ENCODE data around the gene POLR2F. TPM values are rescaled to one million over a fixed set of nuclear protein-coding genes. Genes with fewer than 3 reads are reported as not detected.

Gene POLR2F
- total RNA-seq, 2 experiments from 2014 or later = 20.2 to 21.1 TPM

GRCh38 chr22:37931893-37932389 lies 21.6 kb upstream of the POLR2F start:
- no peak overlapping the region for H3K4me3 ChIP-seq (ENCODE audit: low read length)
- peaks cover 32% of the 10 kb centered on the region for H3K36me3 Mint-ChIP-seq (ENCODE audit: low read depth)
- no peaks in the 10 kb centered on the region for H3K27me3 ChIP-seq (ENCODE audit: control insufficient read depth in 1 of 2, insufficient read depth in 2 of 2, low read length in 2 of 2)
- POLR2A ChIA-PET = no interaction called here
- no peak overlapping the region for H3K4me3 Mint-ChIP-seq
- intact Hi-C loops (cut with DNase I, micrococcal nuclease) = loop anchor here in 1 of 2 experiments (5.0 kb wide), 1 partner anchor 45 kb away; no protein-coding TSS in a partner anchor
- H3K4me1 ChIP-seq (ENCODE audit: insufficient read depth, low read length) = peaks cover 9% of the 10 kb centered on the region
- H3K36me3 ChIP-seq (ENCODE audit: insufficient read depth, low read length) = peaks cover 36% of the 10 kb centered on the region
- CTCF ChIA-PET = interaction anchor here (0.6 to 2.2 kb wide), 2 partner anchors 26 to 32 kb away, joined by 3 to 7 read pairs; partner anchors contain the start of gene MICALL1
- DNase-seq (no peak), ATAC-seq (ENCODE audit: poor library complexity) (no peak)
- no peak overlapping the region for H3K27ac Mint-ChIP-seq
- no peaks in the 10 kb centered on the region for H3K9me3 ChIP-seq (ENCODE audit: control insufficient read depth in 1 of 2, insufficient read depth in 1 of 2, low read length in 2 of 2)
- TF ChIP-seq, protein P1, sequence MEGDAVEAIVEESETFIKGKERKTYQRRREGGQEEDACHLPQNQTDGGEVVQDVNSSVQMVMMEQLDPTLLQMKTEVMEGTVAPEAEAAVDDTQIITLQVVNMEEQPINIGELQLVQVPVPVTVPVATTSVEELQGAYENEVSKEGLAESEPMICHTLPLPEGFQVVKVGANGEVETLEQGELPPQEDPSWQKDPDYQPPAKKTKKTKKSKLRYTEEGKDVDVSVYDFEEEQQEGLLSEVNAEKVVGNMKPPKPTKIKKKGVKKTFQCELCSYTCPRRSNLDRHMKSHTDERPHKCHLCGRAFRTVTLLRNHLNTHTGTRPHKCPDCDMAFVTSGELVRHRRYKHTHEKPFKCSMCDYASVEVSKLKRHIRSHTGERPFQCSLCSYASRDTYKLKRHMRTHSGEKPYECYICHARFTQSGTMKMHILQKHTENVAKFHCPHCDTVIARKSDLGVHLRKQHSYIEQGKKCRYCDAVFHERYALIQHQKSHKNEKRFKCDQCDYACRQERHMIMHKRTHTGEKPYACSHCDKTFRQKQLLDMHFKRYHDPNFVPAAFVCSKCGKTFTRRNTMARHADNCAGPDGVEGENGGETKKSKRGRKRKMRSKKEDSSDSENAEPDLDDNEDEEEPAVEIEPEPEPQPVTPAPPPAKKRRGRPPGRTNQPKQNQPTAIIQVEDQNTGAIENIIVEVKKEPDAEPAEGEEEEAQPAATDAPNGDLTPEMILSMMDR (IDR thresholded peaks at IDR 0.05) = no peak
- H3K4me1 Mint-ChIP-seq (ENCODE audit: low read depth) = peaks cover 11% of the 10 kb centered on the region
- no peak overlapping the region for H3K27ac ChIP-seq (ENCODE audit: low read depth in 1 of 2, low read length in 2 of 2)
- no peaks in the 10 kb centered on the region for H3K27me3 Mint-ChIP-seq
- no peaks in the 10 kb centered on the region for H3K9me3 Mint-ChIP-seq

- ChIA-PET CTCF (interaction anchor here (0.6 to 1.0 kb wide), 2 partner anchors 26 to 32 kb away, joined by 3 to 4 read pairs; partner anchors contain the start of gene MICALL1), POLR2A (interaction anchor here (1.2 kb wide), 1 partner anchor 21 kb away, joined by 4 read pairs; the partner anchor contains the start of genes C22orf23 and POLR2F)
- Mint-ChIP-seq H3K27me3 (no peaks in the 10 kb centered on the region), H3K9me3 (no peaks in the 10 kb centered on the region), H3K27ac (no peak overlapping the region), H3K4me1 (ENCODE audit: low read depth) (peaks cover 11% of the 10 kb centered on the region), H3K4me3 (no peak overlapping the region), H3K36me3 (ENCODE audit: low read depth) (peaks cover 33% of the 10 kb centered on the region)
- Histone ChIP-seq H3K9me3 (ENCODE audit: control insufficient read depth in 1 of 2, insufficient read depth in 1 of 2, low read length in 2 of 2) (no peaks in the 10 kb centered on the region), H3K4me1 (ENCODE audit: insufficient read depth, low read length) (peaks cover 9% of the 10 kb centered on the region), H3K36me3 (ENCODE audit: insufficient read depth, low read length) (peaks cover 35% of the 10 kb centered on the region), H3K4me3 (ENCODE audit: low read length) (no peak overlapping the region), H3K27me3 (ENCODE audit: control insufficient read depth in 1 of 2, insufficient read depth in 2 of 2, low read length in 2 of 2) (no peaks in the 10 kb centered on the region), H3K27ac (ENCODE audit: low read depth in 1 of 2, low read length in 2 of 2) (no peak overlapping the region)
- TF ChIP-seq, protein P1 (IDR thresholded peaks at IDR 0.05) = no peak
- ATAC-seq (ENCODE audit: poor library complexity) (no peak), DNase-seq (no peak)
- intact Hi-C loops (cut with DNase I, micrococcal nuclease) = loop anchor here in 1 of 2 experiments (5.0 kb wide), 1 partner anchor 45 kb away; no protein-coding TSS in a partner anchor
These were observed 21.1 kb upstream of the POLR2F start for GRCh38 chr22:37932401-37932800.

GRCh38 chr22:37932821-37933578 lies 20.5 kb upstream of the POLR2F start:
- peaks cover 33% of the 10 kb centered on the region for H3K36me3 Mint-ChIP-seq (ENCODE audit: low read depth)
- POLR2A ChIA-PET = interaction anchor here (1.2 kb wide), 1 partner anchor 20 kb away, joined by 4 read pairs; the partner anchor contains the start of genes C22orf23 and POLR2F
- CTCF ChIA-PET = interaction anchor here (0.6 to 1.2 kb wide), 4 partner anchors 22 to 78 kb away, joined by 3 to 4 read pairs (median 3); partner anchors contain the start of gene MICALL1
- Histone ChIP-seq H3K4me1 (ENCODE audit: insufficient read depth, low read length) (peaks cover 9% of the 10 kb centered on the region), H3K4me3 (ENCODE audit: low read length) (no peak overlapping the region), H3K36me3 (ENCODE audit: insufficient read depth, low read length) (peaks cover 37% of the 10 kb centered on the region), H3K9me3 (ENCODE audit: control insufficient read depth in 1 of 2, insufficient read depth in 1 of 2, low read length in 2 of 2) (no peaks in the 10 kb centered on the region), H3K27me3 (ENCODE audit: control insufficient read depth in 1 of 2, insufficient read depth in 2 of 2, low read length in 2 of 2) (no peaks in the 10 kb centered on the region), H3K27ac (ENCODE audit: low read depth in 1 of 2, low read length in 2 of 2) (no peak overlapping the region)
- no peaks in the 10 kb centered on the region for H3K27me3 Mint-ChIP-seq
- ATAC-seq (ENCODE audit: poor library complexity) (no peak), DNase-seq (no peak)
- no peak overlapping the region for H3K27ac Mint-ChIP-seq
- H3K4me1 Mint-ChIP-seq (ENCODE audit: low read depth) = peaks cover 11% of the 10 kb centered on the region
- H3K4me3 Mint-ChIP-seq = no peak overlapping the region
- intact Hi-C loops (cut with DNase I, micrococcal nuclease) = loop anchor here in 1 of 2 experiments (5.0 kb wide), 1 partner anchor 46 kb away; no protein-coding TSS in a partner anchor
- TF ChIP-seq, protein P1 (IDR thresholded peaks at IDR 0.05) = no peak
- no peaks in the 10 kb centered on the region for H3K9me3 Mint-ChIP-seq
